HuH-7 (cell line): ENCODE measurements around the gene DYNC1LI2.

Experiments used
- DNase-seq: peaks from one replicate; pipeline ENCODE4 v3.0.0; 2011; ENCODE audit warnings: low spot score

Gene DYNC1LI2

GRCh38 chr16:66740010-66740409 is 11.4 kb downstream of the DYNC1LI2 start:
- peak; percentile 50 for DNase-seq

- no peak for DNase-seq
Measured at GRCh38 chr16:66735891-66736290, 15.5 kb downstream of the DYNC1LI2 start.

- DNase-seq, result no peak
Measured at GRCh38 chr16:66731101-66731500, 20.3 kb downstream of the DYNC1LI2 start.

DNA sequence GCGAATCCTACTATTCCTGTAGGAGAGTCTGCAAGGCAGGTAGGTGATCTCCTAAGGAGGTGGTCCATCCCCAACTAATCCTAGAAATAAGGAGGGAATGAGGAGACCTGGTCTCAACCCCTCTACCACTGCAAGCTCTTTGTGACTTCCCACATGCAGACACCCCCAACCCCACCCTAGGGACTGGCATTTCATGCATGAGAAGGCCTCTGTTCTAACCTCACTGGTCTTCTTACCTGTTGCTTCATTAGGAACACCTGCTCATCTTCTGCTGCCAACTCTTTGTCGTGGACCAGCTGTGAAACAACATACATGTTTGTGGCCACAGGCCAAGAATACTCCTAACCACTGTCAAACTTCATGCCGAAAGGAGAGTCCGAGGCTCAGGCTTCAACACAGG is 22.6 kb downstream of the DYNC1LI2 start:
- no peak for DNase-seq

GRCh38 chr16:66728117-66728787 is 23.2 kb downstream of the DYNC1LI2 start:
- DNase-seq, result no peak

DNA sequence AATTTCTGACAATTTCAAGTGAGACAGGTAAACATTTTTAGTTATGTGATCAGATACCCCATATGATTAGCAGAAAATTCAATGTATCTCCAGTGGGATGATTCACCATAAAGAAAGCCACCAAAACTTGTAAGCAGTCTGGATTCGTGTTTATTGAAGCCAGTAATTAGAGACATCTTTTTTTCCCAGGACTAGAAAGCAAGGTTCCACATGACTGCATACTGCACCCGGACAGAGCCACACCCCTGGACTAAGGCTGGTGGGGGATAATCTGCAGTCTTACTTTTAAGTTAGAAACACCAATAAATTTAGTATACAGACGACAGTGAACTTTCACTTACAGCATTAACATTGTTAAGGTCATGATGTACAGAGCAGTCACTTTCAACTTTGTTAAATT is 30.6 kb downstream of the DYNC1LI2 start:
- DNase-seq, result no peak

DNA sequence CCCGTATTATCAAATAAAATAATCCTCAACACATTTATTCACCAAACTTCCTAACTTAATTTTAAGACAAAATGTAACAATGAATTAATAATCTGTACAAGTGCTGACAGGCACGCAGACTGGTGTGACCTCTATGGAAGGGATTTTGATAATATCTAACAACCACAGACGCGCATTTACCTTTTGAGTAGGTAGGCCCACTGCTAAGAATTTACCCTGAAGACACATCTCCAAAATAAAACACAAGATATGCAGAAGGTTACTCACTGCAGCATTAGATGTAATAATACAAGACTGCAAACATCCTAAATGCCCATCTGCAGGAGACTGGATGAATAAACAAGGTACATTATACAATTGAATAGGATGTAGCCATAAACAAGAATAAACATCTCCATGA is 32.2 kb downstream of the DYNC1LI2 start:
- no peak for DNase-seq

DNA sequence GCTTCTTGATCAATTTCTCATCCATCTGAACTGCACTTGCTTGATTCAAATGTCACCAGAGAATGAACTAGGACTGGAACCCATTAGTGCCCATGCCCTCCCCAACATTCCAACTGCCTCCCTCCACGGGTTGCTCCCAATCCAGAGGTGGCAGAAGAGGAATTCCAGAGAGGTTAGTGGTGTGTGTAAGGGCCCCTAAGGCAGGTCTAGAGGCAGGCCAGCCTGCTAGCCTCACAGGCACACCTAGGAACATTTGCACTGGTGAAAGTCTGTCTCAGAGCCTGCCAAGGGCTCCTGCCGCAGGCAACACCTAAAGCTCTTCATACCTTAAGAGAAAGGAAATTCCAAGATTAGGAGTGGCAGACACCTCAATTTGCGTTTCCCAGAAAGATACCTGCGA is 33.6 kb downstream of the DYNC1LI2 start:
- no peak for DNase-seq

- no peak for DNase-seq
Measured at GRCh38 chr16:66717112-66717675, 34.2 kb downstream of the DYNC1LI2 start.

DNA sequence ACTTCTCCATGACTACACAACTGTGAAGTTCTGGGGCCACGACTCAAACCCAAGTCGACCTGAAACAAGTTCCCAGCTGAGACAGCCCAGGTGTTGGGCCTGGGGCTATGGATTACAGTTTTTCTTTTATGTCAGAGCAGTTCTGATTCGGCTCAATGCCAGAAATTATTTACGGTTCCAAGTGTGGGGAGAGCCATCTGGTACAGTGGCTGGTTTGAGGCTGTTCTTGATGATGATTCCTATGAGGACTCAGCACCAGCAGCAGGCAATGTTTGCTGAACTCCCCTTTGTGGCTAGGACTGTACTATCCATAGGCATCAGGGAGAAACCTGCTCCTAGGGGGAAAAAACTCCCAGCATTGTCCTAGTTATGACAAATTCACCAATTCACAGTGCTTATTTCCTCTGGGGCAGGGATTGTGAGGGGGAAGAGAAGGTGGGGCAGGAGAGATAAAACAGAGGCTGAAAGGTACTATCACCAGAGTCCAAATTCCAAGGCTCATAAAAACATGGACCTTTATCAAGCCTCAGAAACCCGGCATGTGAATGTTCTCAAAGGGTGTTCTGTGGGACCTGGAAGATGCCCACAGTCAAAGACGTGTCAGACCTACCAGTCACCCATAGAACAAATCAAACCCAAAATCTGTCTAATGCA is 36.6 kb downstream of the DYNC1LI2 start:
- no peak for DNase-seq

- no peak for DNase-seq
Measured at GRCh38 chr16:66714062-66714461, 37.3 kb downstream of the DYNC1LI2 start.

GRCh38 chr16:66713076-66713475 is 38.3 kb downstream of the DYNC1LI2 start:
- DNase-seq, result no peak

DNA sequence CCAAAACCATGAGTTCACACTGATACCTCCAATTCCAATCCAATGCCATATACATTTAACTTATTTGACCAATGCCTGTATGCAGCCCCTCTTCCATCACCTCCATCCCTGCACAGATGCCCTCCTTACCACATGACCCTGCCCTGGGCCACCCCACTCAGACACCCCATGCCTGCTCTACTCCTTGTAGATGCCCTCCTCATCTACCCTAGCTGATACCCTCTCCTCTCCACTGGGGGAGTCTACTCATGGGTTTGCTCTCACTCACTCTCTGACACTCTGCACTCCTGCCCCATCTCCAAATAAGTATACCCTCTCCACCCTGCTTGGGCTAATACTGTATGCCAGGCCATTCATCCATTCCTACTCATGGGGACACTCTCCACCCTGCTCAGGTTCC is 38.9 kb downstream of the DYNC1LI2 start:
- no peak for DNase-seq

GRCh38 chr16:66711581-66711980 is 39.8 kb downstream of the DYNC1LI2 start:
- no peak for DNase-seq

- DNase-seq, result no peak
Measured at GRCh38 chr16:66706506-66706880, 44.9 kb downstream of the DYNC1LI2 start.

GRCh38 chr16:66705790-66706505 is 45.5 kb downstream of the DYNC1LI2 start:
- DNase-seq, result no peak

- DNase-seq, result no peak
Measured at GRCh38 chr16:66703406-66704215, 47.8 kb downstream of the DYNC1LI2 start.

- no peak for DNase-seq
Measured at GRCh38 chr16:66701516-66701915, 49.9 kb downstream of the DYNC1LI2 start.

DNA sequence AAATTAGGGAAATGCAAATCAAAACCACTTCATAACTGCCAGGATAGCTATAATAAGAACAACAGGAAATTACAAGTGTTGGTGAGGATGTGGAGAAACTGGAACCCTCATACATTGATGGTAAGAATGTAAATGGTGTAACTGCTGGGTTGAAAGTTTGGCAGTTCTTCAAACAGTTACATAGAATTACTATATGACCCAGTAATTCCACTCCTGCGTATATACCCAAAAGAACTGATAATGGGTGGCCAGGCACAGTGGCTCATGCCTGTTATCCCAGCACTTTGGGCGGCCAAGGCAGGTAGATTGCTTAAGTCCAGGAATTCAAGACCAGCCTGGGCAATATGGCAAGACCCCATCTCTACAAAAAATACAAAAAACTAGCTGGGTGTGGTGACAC is 50.4 kb downstream of the DYNC1LI2 start:
- no peak for DNase-seq

DNA sequence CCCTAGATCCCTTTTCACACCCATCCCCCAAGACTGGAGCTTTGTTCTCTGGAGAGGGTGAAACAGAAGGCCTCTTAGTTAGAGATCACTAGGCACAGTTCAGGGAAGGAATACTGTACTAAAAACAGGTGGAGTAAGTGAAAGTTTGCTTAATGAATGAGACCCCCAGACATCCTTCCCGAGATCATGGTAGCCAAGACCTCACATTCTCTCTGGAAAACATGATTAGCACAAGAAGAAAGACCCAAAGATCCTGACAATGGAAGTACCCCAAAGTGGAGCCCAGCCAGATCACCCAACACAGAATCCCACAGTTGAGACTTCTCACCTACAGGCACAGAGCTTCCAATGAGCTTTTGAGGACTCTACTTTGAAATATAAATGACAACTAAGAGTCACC is 51.5 kb downstream of the DYNC1LI2 start:
- DNase-seq, result no peak

GRCh38 chr16:66698046-66698445 is 53.4 kb downstream of the DYNC1LI2 start:
- DNase-seq, result no peak
